HG03039 (cell line): Measurements from ENCODE around the gene KRTAP2-1.
"Not testable (repeated sequence)": the region's sequence is repeated elsewhere in the genome, so short reads cannot be mapped to it uniquely, and the experiment has no call there.

ENCODE experiments used
- ATAC-seq: cut with Tn5 transposase; IDR thresholded peaks from one replicate; pipeline ENCODE4 v1.9.1; 2021; ENCODE audit warnings: mild to moderate bottlenecking, moderate library complexity; ENCODE audit not compliant: unreplicated experiment

KRTAP2-1 gene, protein sequence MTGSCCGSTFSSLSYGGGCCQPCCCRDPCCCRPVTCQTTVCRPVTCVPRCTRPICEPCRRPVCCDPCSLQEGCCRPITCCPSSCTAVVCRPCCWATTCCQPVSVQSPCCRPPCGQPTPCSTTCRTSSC

GRCh38 chr17:41046735-41047465 is at the start of gene KRTAP2-1:
Gene KRTAP2-1 (minus strand): TSS chr17:41047316. CDS start chr17:41047267, 49 bp downstream.
- not testable (repeated sequence) for ATAC-seq

- no peak for ATAC-seq
Observed at GRCh38 chr17:41096055-41096454, 48.9 kb upstream of the KRTAP2-1 start.

- ATAC-seq = not testable (repeated sequence)
Observed at GRCh38 chr17:41088760-41089352, 41.7 kb upstream of the KRTAP2-1 start.

DNA sequence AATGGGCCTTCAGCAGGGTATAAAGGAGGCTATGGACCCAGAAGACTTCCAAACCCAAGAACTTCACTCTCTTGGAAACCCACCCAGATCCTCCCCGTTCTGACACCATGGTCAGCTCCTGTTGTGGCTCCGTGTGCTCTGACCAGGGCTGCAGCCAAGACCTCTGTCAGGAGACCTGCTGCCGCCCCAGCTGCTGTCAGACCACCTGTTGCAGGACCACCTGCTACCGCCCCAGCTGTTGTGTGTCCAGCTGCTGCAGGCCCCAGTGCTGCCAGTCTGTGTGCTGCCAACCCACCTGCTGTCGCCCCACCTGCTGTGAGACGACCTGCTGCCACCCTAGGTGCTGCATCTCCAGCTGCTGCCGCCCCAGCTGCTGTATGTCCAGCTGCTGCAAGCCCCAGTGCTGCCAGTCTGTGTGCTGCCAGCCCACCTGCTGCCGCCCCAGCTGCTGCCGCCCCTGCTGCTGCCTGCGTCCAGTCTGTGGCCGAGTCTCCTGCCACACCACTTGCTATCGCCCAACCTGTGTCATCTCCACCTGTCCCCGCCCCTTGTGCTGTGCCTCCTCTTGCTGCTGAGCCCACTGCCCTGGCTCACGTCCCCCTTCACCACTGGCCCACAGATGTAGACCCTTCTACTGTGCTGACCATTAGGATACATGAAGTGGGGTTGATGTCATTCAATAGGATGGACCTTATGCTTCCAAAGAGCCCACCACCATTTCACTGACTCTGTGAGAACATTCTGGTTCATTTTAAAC is 37.2 kb upstream of the KRTAP2-1 start, which contains the start of gene KRTAP4-7:
Gene KRTAP4-7, plus strand, starts transcription at position 51 of the 757 bp plus-strand sequence. Its CDS starts 57 bp downstream, at position 108.
- ATAC-seq = not testable (repeated sequence)

GRCh38 chr17:41083427-41083826 is 36.3 kb upstream of the KRTAP2-1 start:
- not testable (repeated sequence) for ATAC-seq

- ATAC-seq = no peak
Observed at GRCh38 chr17:41082626-41083025, 35.5 kb upstream of the KRTAP2-1 start.

GRCh38 chr17:41076788-41077187 is 29.7 kb upstream of the KRTAP2-1 start:
- no peak for ATAC-seq

DNA sequence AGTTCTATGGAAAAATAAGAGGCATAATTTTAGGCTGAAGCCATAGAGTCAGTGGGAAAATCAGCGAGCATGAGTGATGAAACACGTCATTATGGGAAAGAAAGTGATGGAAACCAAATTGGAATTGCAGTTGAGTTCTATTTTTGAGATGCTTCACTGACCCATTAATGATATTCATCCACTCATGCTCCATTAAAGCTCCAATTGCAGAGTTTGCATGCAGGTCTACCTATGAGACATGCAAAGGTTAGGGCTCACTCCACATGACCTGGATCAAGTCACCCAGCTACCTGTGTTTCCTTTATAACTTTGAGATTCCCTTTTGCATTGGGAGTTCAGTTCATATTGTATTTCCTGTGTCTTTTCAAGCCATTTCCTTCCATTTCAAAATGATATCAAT is 26.6 kb upstream of the KRTAP2-1 start:
- ATAC-seq = no peak

GRCh38 chr17:41071606-41072360 is 24.7 kb upstream of the KRTAP2-1 start:
- no peak for ATAC-seq

DNA sequence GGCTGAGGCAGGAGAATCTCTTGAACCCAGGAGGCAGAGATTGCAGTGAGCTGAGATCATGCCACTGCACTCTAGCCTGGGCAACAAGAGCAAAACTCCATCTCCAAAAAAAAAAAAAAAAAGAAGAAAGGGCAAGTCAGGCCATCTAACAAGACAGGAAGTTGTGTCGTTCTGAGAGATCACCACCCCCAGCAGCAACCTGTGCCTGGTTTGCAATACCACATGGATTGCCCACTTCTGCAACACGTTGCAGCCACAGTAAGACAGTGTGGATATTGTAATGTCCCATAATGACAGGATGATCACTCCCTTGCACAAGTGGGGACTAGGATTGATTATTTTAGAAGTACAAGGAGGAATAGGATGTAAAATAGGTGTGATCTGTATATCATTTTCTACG is 21.9 kb upstream of the KRTAP2-1 start:
- no peak for ATAC-seq

- no peak for ATAC-seq
Observed at GRCh38 chr17:41067281-41067680, 20.2 kb upstream of the KRTAP2-1 start.

DNA sequence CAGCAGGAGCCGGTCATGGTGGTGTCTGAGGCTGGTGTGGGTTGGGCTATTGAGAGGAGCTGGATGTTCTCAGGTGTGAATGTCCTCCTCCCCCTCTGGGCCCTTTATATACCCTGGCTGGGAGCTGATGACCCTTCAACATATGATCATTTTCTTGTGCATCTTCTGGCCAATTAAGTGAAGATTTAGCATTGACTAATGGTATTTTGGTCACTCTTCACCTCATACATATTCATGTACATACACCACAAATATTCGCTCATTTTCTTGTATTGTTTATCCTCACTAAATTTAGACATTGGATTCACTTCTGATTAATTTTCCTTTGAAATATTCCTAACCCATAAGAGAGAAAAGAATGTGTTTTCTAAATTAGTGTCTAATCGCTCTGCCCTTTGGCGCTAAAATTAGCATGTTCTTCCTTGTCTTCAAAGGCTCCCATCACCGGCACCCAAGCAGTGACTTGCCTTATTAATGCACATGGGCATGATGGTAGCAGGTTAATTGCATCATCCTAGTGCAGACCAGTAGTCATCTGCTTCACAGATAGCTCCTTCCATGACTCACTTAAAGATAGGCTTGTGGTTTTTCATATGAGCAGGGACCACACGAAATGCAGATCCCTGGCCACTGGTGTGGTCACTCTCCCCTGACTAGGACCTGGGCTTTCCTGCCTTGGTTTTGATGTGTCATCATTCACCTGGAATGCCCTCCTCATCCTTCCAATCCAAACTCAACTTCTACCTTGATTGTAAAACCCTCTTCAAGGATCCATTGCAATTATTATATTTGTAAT is 18.9 kb upstream of the KRTAP2-1 start, which contains the start of gene KRTAP2-4:
Gene KRTAP2-4, minus strand, starts transcription at position 51 of the 796 bp plus-strand sequence. Its CDS starts 34 bp downstream, at position 17.
- ATAC-seq = no peak

DNA sequence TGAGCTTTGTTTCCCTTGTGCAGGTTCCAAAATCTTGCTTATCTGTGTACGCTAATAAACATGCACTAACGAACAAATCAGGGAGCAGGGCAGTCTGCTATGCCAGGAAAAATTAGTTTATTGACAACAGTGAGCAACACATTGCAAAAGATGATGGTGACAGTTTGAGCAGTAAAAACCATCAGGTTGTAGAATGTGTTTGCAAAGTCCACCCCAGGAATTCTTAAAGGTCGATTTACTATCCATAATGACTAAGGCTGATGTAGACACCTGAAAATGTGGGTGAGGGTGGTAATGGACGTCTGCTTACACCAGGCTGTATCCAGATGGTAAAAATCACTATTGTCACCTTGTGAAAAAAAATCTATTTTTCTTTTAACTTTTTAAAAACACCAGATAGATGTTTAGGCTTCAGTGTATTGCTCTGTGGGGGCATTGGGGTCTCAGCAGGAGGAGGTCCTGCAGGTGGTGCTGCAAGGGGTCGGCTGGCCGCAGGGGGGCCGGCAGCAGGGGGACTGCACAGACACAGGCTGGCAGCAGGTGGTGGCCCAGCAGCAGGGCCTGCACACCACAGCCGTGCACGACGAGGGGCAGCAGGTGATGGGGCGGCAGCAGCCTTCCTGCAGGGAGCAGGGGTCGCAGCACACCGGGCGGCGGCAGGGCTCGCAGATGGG is 18.0 kb upstream of the KRTAP2-1 start:
- ATAC-seq = not testable (repeated sequence)

GRCh38 chr17:41064301-41064700 is 17.2 kb upstream of the KRTAP2-1 start:
- no peak for ATAC-seq

DNA sequence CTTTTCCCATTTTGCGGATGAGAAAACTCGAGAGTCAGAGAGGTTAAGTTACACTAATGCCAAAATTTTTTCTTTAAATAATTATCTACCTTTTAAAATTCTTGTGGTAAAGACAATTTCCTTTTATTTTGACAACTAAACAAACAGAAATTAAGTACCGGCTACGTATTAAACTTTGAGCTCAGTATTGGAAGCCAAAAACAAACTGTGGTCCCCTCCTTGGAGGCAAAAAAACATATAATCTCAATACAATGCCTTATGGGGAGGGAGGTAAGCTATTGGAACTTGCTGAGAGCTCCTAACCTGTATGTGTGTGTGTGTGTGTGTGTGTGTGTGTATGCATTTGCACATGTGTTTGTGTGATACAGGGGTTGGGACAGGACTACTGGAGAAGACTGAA is 16.3 kb upstream of the KRTAP2-1 start:
- no peak for ATAC-seq

DNA sequence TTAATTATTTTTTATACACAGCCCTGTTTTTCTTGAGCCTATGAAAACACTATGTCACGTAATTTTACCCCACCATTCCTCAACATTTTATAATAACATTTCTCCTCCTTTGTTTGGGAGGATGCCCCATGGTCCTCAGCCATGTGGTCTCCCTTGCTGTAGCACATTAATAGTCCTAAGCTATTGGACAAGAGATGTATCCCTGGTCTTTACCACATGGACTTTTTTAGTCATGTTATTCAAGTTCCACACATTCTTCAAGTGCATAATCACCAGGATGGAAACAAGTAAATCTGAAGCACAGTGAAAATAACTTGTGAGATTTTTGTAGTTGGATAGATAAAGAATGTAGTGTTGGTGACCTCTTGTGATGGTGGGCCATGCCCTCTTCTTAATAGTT is 14.8 kb upstream of the KRTAP2-1 start:
- ATAC-seq = no peak

DNA sequence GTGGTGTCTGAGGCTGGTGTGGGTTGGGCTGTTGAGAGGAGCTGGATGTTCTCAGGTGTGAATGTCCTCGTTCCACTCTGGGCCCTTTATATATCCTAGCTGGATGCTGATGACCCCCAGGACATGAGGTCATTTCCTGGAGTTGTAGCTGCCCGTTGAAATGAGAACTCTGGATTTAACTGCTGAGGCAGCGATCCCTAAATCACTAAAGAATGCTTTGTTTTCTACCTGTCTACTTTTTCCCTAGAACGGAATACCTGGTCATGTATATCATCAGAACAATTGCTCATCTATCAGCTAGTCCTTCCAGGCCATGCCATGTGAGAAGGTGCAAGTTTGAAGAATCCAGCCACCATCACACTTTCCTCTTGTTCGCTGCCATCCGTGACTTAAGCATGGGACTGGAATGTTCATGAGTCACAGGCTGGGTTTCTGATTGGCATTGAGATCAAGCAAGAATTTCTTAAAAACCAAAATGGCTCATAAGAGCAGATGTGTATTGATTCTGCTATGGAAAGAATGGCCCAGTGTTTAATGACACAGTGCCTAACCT is 13.0 kb upstream of the KRTAP2-1 start, which contains the start of gene KRTAP2-3:
Gene KRTAP2-3, minus strand, starts transcription at position 63 of the 553 bp plus-strand sequence. CDS start 64 bp downstream, outside the sequence.
- ATAC-seq = no peak

GRCh38 chr17:41059276-41060051 is 12.3 kb upstream of the KRTAP2-1 start:
- not testable (repeated sequence) for ATAC-seq
